ENCODE results near the gene STK39.
A peak's percentile ranks its signal among the peaks of the same experiment; 100 is the strongest.

STK39 gene

DNA sequence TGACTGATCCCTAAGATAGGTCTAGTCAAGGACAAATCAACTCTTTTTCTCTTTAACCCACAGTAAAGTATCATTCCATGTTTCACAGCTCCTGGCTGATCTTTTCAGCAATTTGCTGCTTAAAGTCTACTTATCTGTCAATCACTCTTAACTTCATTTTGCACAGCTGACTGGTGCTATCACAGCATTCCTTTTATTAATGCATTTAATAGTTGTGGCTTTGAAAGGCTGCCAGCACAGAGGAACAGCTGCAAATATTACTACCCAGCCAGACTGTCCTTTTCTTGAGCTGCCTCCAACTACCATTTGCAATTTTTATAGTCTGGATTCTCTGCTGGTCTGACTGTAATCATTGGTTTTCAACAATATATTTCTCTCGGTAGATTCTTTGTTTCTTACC, 303.5 kb downstream of the STK39 start:
- no peak for DNase-seq

DNA sequence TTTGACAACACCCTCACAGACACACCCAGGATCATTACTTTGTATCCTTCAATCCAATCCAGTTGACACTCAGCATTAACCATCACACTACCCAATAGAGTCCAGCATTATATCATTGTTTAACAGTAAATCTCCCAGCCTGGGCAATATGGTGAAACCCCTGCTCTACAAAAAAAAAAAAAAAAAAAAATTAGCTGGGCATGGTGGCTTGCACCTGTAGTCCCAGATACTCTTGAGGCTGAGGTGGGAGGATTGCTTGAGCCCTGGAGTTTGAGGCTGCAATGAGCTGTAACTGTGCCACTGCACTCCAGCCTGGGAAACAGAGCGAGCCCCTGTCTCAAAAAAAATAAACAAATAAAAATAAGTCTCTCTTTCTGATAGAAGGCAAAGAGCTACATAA, 304.0 kb downstream of the STK39 start:
- DNase-seq = no peak

DNA sequence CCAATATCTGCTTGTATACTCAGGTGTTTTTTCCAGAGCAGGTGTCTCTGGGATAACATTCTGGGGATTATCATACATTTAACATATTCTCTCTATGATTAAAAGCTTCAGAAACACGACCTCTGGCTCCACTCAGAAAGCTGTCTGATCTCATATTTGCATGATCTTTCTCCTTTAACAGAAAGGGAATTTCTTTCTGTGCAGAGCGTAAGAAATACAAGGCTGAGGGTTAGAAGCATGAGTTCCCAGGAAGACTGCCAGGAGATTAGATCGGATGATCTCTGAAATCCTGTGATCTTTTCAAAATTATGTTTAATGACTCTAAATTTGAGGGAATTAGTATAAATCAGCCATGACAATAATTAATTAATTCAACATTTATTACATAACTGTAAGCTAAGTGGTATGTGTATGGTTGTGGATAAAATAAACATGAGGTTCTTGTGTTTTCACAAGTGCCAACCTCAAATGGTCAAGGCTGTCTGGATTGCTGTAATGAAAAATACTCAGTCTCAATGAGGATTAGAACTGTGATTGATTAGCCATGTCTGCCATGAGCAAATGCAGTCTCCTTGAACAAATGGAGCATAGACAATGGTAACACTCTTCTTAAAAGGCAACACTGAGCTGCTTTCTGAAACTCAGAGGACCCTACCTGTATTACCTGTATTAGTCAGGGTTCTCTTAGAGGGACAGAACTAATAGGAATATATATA, 304.9 kb downstream of the STK39 start:
- DNase-seq = no peak

DNA sequence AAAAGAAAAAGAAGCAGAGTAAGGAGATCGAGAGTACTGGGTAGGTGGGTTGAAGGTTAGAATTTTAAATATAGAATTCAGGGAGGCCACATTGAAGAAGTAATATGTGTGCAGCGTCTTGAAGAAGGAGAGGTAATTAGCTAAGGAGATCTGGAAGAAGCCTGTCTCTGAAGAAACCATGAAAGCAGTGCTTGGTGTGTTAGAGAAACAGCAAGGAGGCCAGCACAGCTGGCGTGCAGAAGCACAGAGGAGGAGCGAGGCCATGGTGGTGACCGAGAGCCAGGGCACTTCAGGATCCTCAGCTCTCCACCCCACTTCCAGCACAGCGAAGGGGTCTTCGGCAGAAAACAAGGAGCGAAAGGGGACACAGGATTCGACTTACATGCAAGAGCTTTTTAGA, 305.8 kb downstream of the STK39 start:
- no peak for DNase-seq

DNA sequence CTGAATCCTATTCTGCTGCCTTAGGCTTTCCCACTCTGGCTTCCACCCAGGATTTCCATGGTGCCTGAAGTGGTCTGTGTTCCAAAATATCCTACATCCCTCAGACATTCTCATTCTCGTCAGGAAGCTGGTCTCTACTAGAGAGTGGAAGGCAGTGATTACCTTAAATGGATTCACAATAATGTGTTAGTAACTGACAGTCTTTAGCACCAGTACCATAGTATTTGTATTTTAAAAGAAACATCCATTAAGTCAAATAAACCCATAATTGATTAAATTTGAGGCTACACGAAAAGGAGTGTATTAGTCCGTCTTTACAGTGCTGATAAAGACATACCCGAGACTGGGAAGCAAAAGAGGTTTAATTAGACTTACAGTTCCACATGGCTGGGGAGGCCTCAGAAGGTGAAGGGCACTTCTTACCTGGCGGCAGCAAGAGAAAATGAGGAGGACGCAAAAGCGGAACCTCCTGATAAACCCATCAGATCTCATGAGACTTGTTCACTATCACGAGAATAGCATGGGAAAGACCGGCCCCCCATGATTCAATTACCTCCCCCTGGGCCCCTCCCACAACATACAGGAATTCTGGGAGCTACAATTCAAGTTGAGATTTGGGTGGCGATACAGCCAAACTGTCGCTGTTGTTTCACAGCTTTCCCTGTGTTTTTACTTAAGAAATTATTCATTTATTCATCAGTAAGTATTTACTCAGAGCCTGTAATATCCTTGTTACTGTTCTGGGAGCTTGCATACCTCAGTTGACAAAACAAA, 306.5 kb downstream of the STK39 start:
- DNase-seq = no peak

DNA sequence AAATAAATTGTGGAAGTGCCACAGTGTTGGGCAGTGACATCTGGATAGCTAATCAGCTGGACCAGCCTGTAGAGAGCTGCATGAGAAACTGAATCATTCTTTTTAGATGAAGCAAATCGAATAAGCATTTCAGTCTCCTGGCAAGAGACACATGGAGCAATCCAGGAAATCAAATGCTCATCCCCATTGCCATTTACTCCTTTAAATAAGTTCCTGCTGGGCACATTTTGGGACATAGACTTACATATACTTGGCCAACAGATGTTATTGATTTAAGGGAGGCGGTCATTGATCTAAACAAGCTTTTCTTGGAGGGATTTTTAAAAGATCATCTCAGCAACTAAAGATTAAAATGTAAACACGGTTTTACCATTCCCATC, 307.1 kb downstream of the STK39 start:
- no peak for DNase-seq

DNA sequence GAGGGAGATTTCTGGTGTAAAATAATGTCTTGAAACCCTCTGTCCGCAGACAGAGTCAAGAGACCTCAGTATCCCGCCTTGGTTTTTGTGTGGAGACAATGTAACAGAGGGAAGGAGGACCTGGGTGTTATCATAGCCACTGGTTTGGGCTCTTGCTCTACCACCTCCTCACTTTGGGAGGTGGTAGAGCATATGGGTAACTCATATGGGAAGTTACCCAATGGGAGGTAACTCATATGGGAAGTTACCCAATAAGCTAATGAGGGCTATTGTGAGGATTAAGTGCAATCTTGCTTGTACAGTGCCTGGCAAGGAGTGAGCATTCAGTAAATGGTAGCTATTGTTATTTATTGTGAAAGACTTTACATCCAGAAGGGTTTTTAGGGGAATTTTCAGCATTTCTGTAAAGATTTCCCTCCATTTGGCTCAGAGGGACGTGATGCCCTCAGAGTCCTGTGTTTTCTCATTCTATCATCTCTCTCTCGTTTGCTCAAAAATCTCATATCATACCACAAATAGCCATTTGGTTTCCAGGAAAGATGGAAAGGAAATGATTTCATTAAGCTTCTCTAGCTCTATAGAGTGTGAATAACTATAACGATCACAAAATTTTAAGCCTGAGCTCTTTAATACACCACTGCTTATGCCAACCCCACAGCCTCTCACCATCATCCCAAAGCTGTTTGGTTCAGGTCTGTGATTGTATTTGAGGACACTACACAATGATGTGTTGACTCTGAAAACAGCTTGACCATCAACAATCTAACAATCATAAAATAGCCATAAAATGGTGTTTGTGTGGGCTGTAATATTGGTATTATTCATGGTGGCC, 307.7 kb downstream of the STK39 start:
- DNase-seq = no peak

DNA sequence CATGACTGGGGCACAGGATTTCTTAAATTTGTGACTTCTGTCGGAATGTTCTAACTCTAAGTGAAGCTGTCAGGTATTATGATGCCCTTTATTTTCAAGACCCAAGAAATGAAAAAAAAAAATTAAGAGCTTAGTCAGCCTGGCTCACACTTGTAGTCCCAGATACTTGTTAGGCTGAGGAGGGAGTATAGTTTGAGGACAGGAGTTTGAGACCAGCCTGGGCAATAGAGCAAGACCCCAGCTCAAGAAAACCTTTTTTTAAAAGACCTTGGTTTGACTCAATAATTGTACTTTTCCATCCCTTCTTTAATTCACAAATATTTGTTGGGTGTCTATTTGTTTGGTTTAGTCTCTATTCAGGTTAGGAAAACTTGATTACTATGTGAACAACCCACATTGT, 310.0 kb downstream of the STK39 start:
- DNase-seq = no peak

DNA sequence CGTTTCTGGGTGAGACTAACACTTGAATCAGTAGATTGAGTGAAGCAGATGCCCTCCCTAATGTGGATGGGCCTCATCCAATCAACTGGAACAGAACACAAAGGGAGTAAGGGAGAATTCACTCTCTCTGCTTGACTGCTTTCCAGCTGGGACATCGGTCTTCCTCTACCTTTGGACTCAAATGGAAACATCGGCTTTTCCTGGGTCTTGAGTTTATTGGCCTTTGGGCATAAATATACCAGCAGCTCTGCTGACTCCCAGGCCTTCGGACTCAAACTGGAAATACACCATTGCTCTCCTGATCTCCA, 311.6 kb downstream of the STK39 start:
- DNase-seq = peak; percentile 51

DNA sequence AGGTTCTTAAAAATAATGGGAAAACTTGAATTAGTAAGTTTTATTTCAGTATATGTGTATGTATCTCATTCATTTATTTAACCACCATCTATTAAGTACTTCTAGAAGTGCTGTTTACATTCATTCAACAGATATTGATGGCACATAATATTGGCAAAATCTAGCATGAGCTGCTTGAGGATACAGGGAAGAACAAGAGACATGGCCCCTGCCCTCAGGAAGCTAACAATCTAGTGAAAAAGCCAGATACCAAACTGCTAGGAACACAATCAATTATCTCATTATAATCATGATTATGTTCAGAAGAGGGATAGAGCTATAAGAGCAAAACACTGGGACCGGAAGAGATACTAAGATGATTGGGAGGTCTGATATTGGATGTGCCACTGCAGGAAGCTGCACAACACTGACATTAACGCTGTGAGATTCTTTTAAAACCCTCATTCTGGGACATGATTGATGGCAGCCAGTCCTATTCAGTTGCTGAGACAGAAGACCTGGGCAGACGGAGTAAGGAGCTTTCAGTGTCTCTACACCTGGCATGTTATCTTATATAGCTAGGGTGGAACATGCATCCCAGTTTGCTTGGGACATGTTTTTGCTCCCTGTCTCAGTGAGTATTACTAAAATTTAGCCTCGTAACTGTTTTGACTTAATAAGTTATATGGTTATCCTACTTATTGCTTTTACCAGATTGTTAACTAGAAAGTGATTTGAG, 314.1 kb downstream of the STK39 start:
- DNase-seq = no peak

DNA sequence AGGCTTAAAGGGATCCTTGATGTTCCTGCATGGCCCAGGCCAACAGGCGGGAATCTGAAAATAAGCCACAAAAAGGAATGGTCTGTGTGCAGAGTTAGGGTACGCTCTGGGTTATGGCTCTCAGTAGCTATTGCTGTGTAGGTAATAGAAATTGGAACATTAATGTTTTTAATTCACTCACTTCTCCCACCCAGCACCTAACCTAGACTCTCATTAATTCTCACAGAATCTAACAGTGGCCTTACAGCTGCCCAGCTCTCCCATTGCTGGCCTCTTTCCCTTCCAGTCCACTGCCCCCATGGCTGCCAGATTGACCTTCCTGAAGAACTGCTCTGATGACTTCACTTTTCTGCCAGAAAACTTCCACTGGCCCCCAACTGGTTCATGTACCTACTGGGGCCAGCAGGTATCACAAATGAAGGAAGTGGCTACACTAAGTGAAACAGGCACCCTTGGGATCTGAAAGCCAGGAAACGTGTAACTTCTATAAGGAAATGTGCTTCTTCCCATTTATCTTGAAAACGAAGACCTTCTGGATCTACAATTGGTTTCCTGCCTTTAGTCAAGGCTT, 315.2 kb downstream of the STK39 start:
- no peak for DNase-seq

DNA sequence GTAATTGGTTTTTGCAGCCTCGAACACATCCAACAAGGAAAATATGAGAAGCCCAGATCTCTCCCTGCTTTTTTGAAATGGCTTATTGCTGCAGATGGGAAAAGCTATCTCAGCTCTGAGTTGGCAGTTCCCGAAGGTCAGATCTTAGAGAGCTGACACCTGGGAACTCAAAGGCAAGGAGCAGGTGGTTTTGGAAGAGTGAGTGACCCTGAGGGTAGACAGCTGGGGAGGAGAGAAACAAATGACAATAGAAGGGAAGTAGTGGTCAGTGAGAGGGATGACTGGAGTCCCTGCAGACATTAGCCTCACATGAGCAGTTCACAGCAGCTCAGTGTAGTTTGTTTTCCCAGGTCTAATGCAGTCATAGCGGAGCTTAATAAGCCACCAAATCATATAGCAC, 317.9 kb downstream of the STK39 start:
- DNase-seq = no peak

DNA sequence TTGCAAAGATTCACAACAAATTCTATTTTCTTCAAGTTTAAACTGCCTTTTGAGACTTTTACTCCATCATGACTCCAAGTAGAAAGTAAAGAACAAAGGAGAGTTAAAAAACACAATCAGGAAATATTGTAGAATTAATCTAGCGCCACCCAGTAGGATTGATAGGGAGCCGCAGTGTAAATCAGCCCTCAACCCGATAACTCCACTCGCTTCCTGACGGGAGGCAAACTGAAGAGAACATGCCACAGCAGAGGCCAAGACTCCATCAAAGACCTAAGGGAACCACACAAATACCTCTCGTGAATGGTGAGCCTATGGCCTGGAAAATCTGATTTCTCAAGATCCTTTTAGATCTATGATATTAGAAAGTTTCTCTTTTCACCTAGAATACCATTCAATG, 319.0 kb downstream of the STK39 start:
- no peak for DNase-seq

DNA sequence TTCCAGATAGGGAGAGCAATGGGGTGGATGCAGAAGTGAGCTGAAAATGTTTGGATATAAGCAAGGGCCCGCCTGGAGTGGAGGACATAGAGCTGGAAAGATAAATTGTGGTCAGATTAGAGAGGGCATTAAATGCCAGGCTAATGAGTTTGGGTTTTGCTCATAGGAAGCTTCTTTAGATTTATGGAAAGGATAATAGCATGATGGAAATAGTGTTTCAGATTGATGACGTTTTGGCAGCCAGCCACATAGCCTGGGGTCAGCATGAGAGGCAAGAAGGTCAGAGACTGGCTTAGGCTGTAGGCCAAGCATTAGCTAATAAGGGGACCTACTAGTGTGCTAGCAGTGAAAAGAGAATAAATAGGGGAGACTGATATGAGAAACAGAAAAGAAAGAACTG, 321.6 kb downstream of the STK39 start:
- no peak for DNase-seq

DNA sequence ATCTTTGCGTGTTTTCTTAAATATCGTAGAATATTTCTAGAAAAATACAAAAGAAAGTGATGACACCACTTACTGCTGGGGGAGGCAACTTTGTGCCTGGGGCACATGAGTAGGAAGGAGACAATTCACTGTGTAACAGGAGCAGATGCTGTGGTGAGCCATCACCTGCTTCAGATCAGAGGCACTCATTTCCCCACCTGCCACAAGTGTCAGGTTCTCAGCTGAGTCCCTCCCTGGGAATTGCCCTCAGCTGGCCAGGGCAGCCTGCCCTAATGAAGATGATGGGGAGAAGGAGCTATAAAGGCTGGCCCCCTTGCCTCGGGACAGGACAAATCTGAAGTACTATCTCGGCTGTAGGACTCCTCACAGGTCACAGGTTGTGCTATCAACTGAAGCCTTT, 322.8 kb downstream of the STK39 start:
- peak; percentile 94 for DNase-seq

DNA sequence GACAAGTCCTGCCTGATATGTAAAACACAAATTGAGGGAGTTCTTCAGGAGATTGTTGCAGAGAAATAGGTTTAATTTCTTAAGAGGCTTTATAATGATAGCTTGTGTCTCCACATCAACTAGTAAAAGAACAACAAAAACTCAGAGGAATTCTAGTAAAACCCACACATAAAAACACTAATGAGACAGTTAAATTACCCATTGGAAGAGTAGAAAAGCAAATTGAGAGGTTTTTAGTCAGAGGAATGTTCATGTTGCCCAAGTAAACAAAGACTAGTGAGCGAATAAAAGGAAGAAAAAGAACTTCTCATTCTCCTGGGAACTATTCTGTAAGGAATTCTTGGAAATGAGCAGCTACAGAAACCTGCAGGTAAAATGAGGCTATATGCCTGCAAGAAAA, 330.6 kb downstream of the STK39 start:
- DNase-seq = no peak

DNA sequence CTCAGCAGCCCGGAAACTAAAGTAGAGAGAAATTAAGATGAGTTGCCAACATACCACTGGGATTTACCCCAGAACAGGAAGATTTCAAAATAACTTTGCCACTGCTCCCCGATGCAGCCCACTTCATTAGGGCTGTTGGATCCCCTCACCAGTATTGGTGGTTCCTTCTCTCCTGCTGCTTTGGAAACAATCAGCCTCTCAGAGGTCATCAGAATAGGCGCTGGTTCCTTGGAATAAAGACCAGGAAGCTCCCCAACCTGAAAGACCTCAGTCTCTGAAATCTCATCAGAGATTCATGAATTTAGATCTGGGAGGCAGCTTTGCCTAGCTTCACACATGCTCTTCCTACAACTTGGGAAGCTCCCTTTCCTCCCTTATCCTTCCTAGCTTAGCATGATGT, 332.4 kb downstream of the STK39 start:
- DNase-seq = no peak

DNA sequence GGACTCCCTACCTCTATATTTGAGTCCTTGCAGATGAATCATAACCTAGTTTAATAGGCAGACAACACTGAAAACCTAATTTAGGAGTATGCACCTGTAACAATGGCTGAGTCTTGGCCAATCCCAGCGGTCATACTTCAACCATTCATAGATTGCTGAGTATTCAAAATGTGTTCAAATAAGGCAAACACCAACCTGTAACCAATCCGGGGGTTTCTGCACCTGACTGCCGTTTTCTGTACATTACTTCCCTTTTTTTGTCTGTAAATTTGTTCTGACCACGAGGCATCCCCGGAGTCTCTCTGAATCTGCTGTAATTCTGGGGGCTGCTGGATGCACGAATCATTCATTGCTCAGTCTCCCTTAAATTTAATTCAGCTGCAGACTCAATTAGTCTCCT, 338.6 kb downstream of the STK39 start:
- DNase-seq = no peak

DNA sequence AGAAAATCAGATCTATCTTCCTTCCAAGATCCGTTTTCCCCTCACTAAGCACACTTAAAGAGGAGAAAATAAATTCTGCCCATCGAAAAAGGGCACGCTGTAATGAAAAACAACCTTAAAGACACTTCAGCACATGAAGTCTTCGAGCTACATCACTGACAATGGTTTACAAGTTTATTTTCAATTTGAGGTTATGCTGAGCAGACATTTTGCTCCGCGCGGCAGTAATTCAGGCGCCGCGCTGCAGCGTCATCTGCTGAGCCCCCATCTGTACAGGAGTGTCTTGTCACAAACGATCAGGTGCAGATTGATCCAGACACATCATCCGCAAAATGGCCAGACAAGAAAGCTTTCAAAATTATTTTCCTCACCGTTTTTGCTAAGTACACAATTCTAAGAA, 341.7 kb downstream of the STK39 start:
- no peak for DNase-seq
